HepG2 (cell line): Measurements from ENCODE around the gene GPR39. TPM values are rescaled to one million over a fixed set of nuclear protein-coding genes. Genes with fewer than 3 reads are reported as not detected.

Experiments used
- ATAC-seq: fragments of 200-7000 bp; cut with Tn5 transposase; 3 replicates; pipeline ENCODE4 v1.9.1; 2020; ENCODE audit warnings: mild to moderate bottlenecking, moderate library complexity
- BruUV-seq: library from RNA; stranded (reverse); fragments of 400-500 nt; replicated peaks from 2 replicates; lab custom pipeline; 2021; lab: Mats Ljungman, UMichigan
- CTCF ChIA-PET: fragments of 300-600 bp; formaldehyde crosslinking; extraction: SDS; loops from one replicate; lab custom pipeline; 2021; ENCODE audit warnings: low total read pairs, inconsistent platforms, low intra/inter-chr PET ratio; lab: Yijun Ruan, JAX
- POLR2A ChIA-PET: fragments of 350-600 bp; sonication (Branson Sonifier 250); formaldehyde crosslinking; loops from one replicate; lab custom pipeline; 2020; ENCODE audit warnings: antibody characterized with exemption, inconsistent platforms; lab: Yijun Ruan, JAX
- DNase-seq: peaks from one replicate; pipeline ENCODE4 v3.0.0-alpha.2; 2015; ENCODE audit warnings: low spot score
- FAIRE-seq: peaks from 3 replicates; lab custom pipeline; 2011; peaks lifted over from hg19 to GRCh38; lab: Jason Lieb, UNC
- H2AFZ ChIP-seq: one replicate; pipeline ENCODE4 v1.6.1; 2011; ENCODE audit warnings: low read length, inconsistent platforms
- H3K27ac ChIP-seq: fragments of 300-600 bp; 3 replicates; pipeline ENCODE4 v1.8.0; 2011; ENCODE audit warnings: mixed run types, mild to moderate bottlenecking, mixed read lengths, low read length, inconsistent platforms; ENCODE audit not compliant: insufficient read depth; ENCODE audit errors: extremely low read length
- H3K27me3 ChIP-seq, 2 experiments: fragments of 200-600 bp in 1 of 2; 2 replicates in 1 of 2; 3 replicates in 1 of 2; pipeline versions ENCODE4 v1.6.0 to v1.8.0; 2011; ENCODE audit warnings: low read length in 2 of 2, mild to moderate bottlenecking in 2 of 2, moderate library complexity in 2 of 2, inconsistent platforms in 1 of 2; ENCODE audit not compliant: insufficient read depth in 2 of 2, control insufficient read depth in 1 of 2
- H3K36me3 ChIP-seq, 2 experiments: fragments of 200-600 bp in 1 of 2; replicated peaks in 1 of 2; 2 replicates in 1 of 2; 3 replicates in 1 of 2; pipeline versions ENCODE4 v1.5.1 to v1.8.0; 2011; ENCODE audit warnings: low read length in 2 of 2, inconsistent platforms in 1 of 2; ENCODE audit not compliant: insufficient read depth in 2 of 2, control insufficient read depth in 1 of 2
- H3K4me1 ChIP-seq: 2 replicates; pipeline ENCODE4 v1.5.1; 2012; ENCODE audit warnings: low read length, inconsistent platforms; ENCODE audit not compliant: insufficient read depth
- H3K4me2 ChIP-seq: 2 replicates; pipeline ENCODE4 v1.6.0; 2011; ENCODE audit warnings: low read depth, low read length, inconsistent platforms
- H3K4me3 ChIP-seq, 3 experiments: fragments of 200-600 bp in 1 of 3; sonication (generic), shearing (Covaris generic) in 1 of 3; replicated peaks in 1 of 3; 2 replicates each; pipeline ENCODE4 v1.5.1; 2011 to 2016; ENCODE audit warnings: low read length in 3 of 3, inconsistent platforms in 2 of 3, low read depth in 2 of 3, mild to moderate bottlenecking in 2 of 3, control low read depth in 1 of 3, mixed read lengths in 1 of 3; ENCODE audit not compliant: insufficient read depth in 1 of 3
- H3K79me2 ChIP-seq: one replicate; pipeline ENCODE4 v1.6.1; 2011; ENCODE audit warnings: low read length, inconsistent platforms; ENCODE audit not compliant: insufficient read depth
- H3K9ac ChIP-seq: 2 replicates; pipeline ENCODE4 v1.6.0; 2011; ENCODE audit warnings: mild to moderate bottlenecking, low read depth, low read length, inconsistent platforms; ENCODE audit not compliant: insufficient read depth
- H3K9me3 ChIP-seq: 2 replicates; pipeline ENCODE4 v1.5.1; 2012; ENCODE audit warnings: mild to moderate bottlenecking, low read length
- H4K20me1 ChIP-seq: 2 replicates; pipeline ENCODE4 v1.6.0; 2011; ENCODE audit warnings: inconsistent platforms, mild to moderate bottlenecking, low read length, moderate library complexity; ENCODE audit not compliant: insufficient read depth
- BRD4 ChIP-seq: sonication (generic); formaldehyde crosslinking; IDR thresholded peaks from 2 replicates; pipeline ENCODE4 v1.4.0; 2020; ENCODE audit warnings: missing genetic modification reagents
- CREB1 ChIP-seq, 2 experiments: fragments of 450-650 bp in 1 of 2; IDR thresholded peaks; 2 replicates each; pipeline ENCODE4 v1.6.1; 2016 to 2017; ENCODE audit warnings: control low read depth in 1 of 2, mild to moderate bottlenecking in 1 of 2, missing compliant biosample characterization in 1 of 2, missing genetic modification characterization in 1 of 2
- NFRKB ChIP-seq: fragments of 450-650 bp; IDR thresholded peaks from 2 replicates; pipeline ENCODE4 v1.6.1; 2017
- POLR2A ChIP-seq, 2 experiments: IDR thresholded peaks; 2 replicates each; pipeline ENCODE4 v1.6.1; 2011; ENCODE audit warnings: low read depth in 2 of 2, low read length in 2 of 2, mild to moderate bottlenecking in 1 of 2, moderate library complexity in 1 of 2; ENCODE audit not compliant: insufficient read depth in 1 of 2
- PRMT3 ChIP-seq: sonication (generic); formaldehyde crosslinking; IDR thresholded peaks from 2 replicates; pipeline ENCODE4 v1.8.1; 2022; ENCODE audit warnings: low read depth, mild to moderate bottlenecking, moderate library complexity, missing genetic modification reagents, borderline replicate concordance
- SOX6 ChIP-seq, 2 experiments: fragments of 450-650 bp in 1 of 2; sonication (generic) in 1 of 2; formaldehyde crosslinking in 1 of 2; IDR thresholded peaks; 2 replicates each; pipeline versions ENCODE4 v1.4.0 to v1.6.1; 2017 to 2020; ENCODE audit warnings: antibody characterized with exemption in 1 of 2, mild to moderate bottlenecking in 1 of 2, missing genetic modification reagents in 1 of 2
- ZNF136 ChIP-seq: sonication (generic); formaldehyde crosslinking; IDR thresholded peaks from 2 replicates; pipeline ENCODE4 v1.8.1; 2022; ENCODE audit warnings: low read depth, mild to moderate bottlenecking, moderate library complexity, missing genetic modification reagents
- ZNF253 ChIP-seq: sonication (generic); formaldehyde crosslinking; IDR thresholded peaks from 2 replicates; pipeline ENCODE4 v1.8.0; 2022; ENCODE audit warnings: mild to moderate bottlenecking, missing genetic modification reagents, borderline replicate concordance
- ZNF34 ChIP-seq: sonication (generic); formaldehyde crosslinking; IDR thresholded peaks from 2 replicates; pipeline ENCODE4 v1.4.0; 2020; ENCODE audit warnings: mild to moderate bottlenecking, missing genetic modification reagents, borderline replicate concordance
- WGBS: methylation state at CpG from one replicate; pipeline ENCODE4 v1.1.6; 2017; ENCODE audit warnings: low lambda C conversion rate; 5-methylcytosine and 5-hydroxymethylcytosine counted together
- in situ Hi-C: cut with HindIII; loops from 2 replicates; pipeline ENCODE4 v1.10.0; 2017; ENCODE audit warnings: low pct_unique_long_range_greater_than_20kb; ENCODE audit not compliant: extremely low pct_ligation_motif_present
- intact Hi-C: fragments of 100-400 bp; cut with micrococcal nuclease; formaldehyde crosslinking; loops from one replicate; pipeline ENCODE4 v1.10.0; 2022; ENCODE audit not compliant: unreplicated experiment
- polyA plus RNA-seq, 8 experiments: library from polyadenylated mRNA; depleted of rRNA in 3 of 8; stranded (reverse) in 7 of 8; unstranded in 1 of 8; fragments of >200 nt; fragmentation: Illumina TruSeq in 4 of 8; extraction: Trizol in 4 of 8; gene quantifications; 2 replicates each; pipeline versions ENCODE4 v1.2.1 to v1.2.3, GENCODE V29; 2011 to 2016; ENCODE audit warnings: low read depth in 4 of 8, missing spikeins in 1 of 8, mixed read lengths in 1 of 8; ENCODE audit not compliant: insufficient read depth in 1 of 8
- total RNA-seq, 5 experiments: library from RNA; depleted of rRNA; stranded (reverse); fragments of >200 nt; fragmentation: Illumina TruSeq; extraction: Trizol; gene quantifications; 2 replicates each; pipeline ENCODE4 v1.2.3, GENCODE V29; 2016; ENCODE audit warnings: low read depth in 1 of 5

The GPR39 gene
- total and polyA plus RNA-seq, 2 of the 13 experiments (the other 11 are each of a cell fraction or from before 2014, with no cell fraction given): 0.16 to 0.62 TPM

DNA sequence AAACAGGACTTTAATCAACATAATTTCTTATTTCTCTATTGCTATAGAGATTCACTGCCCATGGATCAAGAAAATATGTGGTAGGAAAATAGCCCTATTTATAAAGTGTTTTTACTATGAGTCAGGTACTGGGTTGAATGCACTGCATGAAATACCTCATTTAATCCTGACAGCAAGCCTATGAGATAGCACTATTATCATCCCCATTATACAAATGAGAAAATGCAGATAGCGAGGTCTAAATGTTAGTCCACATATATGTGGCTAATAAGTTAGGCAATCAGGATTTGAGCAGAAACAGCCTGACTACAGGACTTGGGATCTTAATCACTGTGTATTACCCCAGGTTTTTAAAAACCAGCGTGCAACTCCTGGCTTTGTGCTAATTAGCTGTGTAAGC lies 261.9 kb downstream of the GPR39 start:
- POLR2A ChIA-PET: no interaction called here
- Histone ChIP-seq H3K36me3 (no peaks in the 10 kb centered on the region), H3K27me3 (no peaks in the 10 kb centered on the region), H3K27ac (no peak overlapping the region), H3K9ac (no peak overlapping the region), H2AFZ (no peak overlapping the region), H3K4me3 (no peak overlapping the region), H4K20me1 (no peaks in the 10 kb centered on the region), H3K79me2 (no peaks in the 10 kb centered on the region), H3K4me1 (no peaks in the 10 kb centered on the region), H3K4me2 (no peak overlapping the region), H3K9me3 (no peaks in the 10 kb centered on the region)
- no peak for DNase-seq
- 15% methylated on average over 2 of the region's 2 CpGs for WGBS
- in situ Hi-C loops: no loop called here
- CTCF ChIA-PET: no interaction called here
- ATAC-seq: no peak
- no peak for FAIRE-seq
- intact Hi-C loops: no loop called here
- no TSS peak for BruUV-seq
- TF ChIP-seq SOX6 (IDR thresholded peaks at IDR 0.05) (no peak), SOX6 (CRISPR knock-in tag; IDR thresholded peaks at IDR 0.05) (no peak), BRD4 (CRISPR knock-in tag) (no peak)

DNA sequence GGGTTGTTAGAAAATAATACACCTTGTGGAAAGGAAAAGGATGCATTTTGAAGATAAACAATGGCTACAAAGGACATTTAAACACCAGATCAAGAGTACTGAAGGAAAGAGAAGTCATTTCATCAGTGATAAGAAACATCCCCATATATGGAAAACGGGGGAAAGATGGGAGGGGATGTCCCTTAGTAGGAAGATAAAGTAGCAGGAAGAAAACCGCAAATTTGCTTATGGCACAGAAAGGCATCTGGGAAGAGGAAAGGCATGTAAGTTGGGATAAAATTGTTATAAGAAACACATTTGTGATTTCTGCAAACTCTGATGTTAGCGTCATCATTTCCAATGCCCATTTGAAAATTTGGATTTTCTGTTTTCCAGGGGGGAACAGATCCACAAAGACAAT lies 263.9 kb downstream of the GPR39 start:
- BruUV-seq: no TSS peak
- no peaks in the 10 kb centered on the region for H3K27me3 ChIP-seq
- no peak overlapping the region for H3K9ac ChIP-seq
- DNase-seq: no peak
- no peaks in the 10 kb centered on the region for H3K4me1 ChIP-seq
- WGBS: 17% methylated on average over 3 of the region's 3 CpGs
- intact Hi-C loops: no loop called here
- no peak overlapping the region for H2AFZ ChIP-seq
- no peaks in the 10 kb centered on the region for H3K9me3 ChIP-seq
- H3K4me3 ChIP-seq: no peak overlapping the region
- no peak for FAIRE-seq
- H3K27ac ChIP-seq: no peak overlapping the region
- POLR2A ChIA-PET: no interaction called here
- TF ChIP-seq ZNF136 (CRISPR knock-in tag) (no peak), ZNF253 (CRISPR knock-in tag) (no peak), PRMT3 (CRISPR knock-in tag) (no peak), ZNF34 (CRISPR knock-in tag) (no peak), POLR2A (IDR thresholded peaks at IDR 0.05; ENCODE audit: insufficient read depth in 1 of 2, low read depth in 2 of 2, low read length in 2 of 2) (no peak), CREB1 (IDR thresholded peaks at IDR 0.05) (no peak), CREB1 (CRISPR knock-in tag; IDR thresholded peaks at IDR 0.05) (no peak), NFRKB (no peak)
- TF ChIP-seq, all 625 proteins: peak for 0
- no peak for ATAC-seq
- in situ Hi-C loops: no loop called here
- Histone ChIP-seq H3K4me2 (no peak overlapping the region), H3K79me2 (no peaks in the 10 kb centered on the region), H3K36me3 (no peaks in the 10 kb centered on the region), H4K20me1 (no peaks in the 10 kb centered on the region)
- CTCF ChIA-PET: no interaction called here
